Right renal pelvis (tissue), 4 donors: ENCODE data around the gene SLC25A18. TPM values are rescaled to one million over a fixed set of nuclear protein-coding genes. Genes with fewer than 3 reads are reported as not detected.
"Not testable (repeated sequence)": the region's sequence is repeated elsewhere in the genome, so short reads cannot be mapped to it uniquely, and the experiment has no call there.

Experiments
- DNase-seq, 4 donors: peaks; one replicate each; pipeline ENCODE4 v3.0.0-alpha.2; 2013; ENCODE audit warnings: low read depth in 4 of 4, low spot score in 3 of 4, missing footprints in 1 of 4
- polyA plus RNA-seq, 4 donors: library from polyadenylated mRNA; unstranded; fragments of 120-200 nt; gene quantifications; one replicate each; pipeline ENCODE4 v1.2.1, GENCODE V29; 2013; ENCODE audit not compliant: insufficient read length in 4 of 4

Gene SLC25A18, protein sequence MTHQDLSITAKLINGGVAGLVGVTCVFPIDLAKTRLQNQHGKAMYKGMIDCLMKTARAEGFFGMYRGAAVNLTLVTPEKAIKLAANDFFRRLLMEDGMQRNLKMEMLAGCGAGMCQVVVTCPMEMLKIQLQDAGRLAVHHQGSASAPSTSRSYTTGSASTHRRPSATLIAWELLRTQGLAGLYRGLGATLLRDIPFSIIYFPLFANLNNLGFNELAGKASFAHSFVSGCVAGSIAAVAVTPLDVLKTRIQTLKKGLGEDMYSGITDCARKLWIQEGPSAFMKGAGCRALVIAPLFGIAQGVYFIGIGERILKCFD
- polyA plus RNA-seq, result 1 to 10 TPM; 1.2 to 2.1 (median 1.7) TPM

- no peak for DNase-seq
Measured at GRCh38 chr22:17562906-17563870, at the start of gene SLC25A18. SLC25A18 (plus strand) TSS chr22:17563498; CDS start chr22:17579945, 16,447 bp downstream.

DNA sequence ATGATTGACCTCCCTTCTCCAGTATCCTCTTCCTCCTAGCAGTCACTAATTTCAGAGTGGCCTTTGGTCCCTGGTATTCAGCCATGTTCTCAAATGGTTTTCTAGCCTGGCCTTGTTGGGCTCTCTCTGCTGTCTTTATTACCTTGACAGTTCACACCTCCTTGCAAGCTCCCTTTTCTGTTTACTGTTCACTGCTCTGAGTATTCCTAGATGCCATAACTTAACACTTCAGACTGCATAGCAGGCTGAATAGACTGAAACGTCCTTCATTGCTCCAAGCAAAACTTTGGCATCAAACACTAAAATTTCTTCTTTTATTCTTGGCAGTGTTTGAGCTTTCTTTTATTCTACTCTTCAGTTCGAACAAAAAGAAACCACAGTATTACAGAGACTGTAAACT lies 49.7 kb upstream of the SLC25A18 start:
- no peak for DNase-seq

GRCh38 chr22:17514084-17514483 lies 49.2 kb upstream of the SLC25A18 start:
- no peak for DNase-seq

DNA sequence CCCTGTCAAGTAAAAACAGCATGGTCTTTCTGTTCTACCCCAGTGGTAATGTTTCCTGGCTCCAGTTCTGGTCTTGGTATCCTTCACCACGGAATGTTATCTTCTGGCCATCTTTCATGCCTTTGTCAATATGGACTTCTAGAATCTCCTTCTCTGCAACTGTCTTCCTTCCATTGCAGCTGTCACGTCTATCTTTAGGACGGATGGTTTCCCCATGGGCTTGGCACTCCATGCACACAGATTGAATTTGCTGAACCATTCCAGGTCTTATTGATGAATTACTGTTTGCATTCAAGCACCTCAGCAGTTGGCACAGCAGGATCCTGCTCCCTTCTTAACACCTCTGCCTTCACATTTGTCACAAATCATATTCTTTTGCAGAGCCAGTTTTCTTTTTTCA lies 44.9 kb upstream of the SLC25A18 start:
- DNase-seq, result no peak

- not testable (repeated sequence) for DNase-seq
Measured at GRCh38 chr22:17521971-17522370, 41.3 kb upstream of the SLC25A18 start.

DNA sequence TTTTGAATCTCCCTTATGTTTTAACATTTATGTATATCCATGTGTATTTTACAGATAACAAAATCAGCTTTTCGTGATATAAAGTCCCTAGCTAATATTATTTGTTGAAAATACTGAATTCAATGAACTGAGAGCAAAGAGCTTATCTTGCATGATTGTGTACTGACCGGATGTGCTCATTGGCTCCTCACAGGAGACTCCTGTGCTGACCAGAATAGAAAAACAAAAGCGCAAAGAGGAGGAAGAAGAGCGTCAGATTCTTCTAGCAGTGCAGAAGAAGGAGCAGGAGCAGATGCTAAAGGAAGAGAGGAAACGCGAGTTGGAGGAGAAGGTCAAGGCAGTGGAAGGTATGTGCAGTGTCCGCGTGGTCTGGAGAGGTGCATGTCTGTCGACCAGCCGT lies 39.4 kb upstream of the SLC25A18 start:
- DNase-seq, result no peak

GRCh38 chr22:17536269-17536668 lies 27.0 kb upstream of the SLC25A18 start:
- no peak for DNase-seq

DNA sequence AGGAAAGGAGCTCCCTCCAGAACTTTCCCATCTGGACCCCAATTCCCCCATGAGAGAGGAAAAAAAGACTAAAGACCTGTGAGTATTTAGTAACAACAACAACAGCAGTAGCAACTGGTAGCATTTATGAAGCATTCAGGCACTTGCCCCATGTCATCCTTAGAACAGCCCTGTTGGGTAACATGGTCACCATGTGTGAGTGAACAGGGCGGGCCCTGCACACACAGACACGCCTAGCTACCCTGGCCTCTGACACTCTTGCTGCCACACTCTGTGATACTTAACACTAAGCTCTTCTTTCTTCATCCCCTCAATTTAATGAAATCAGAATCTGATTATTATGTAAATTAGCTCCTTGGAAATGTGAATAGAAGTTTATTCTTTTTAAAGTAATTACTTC lies 26.1 kb upstream of the SLC25A18 start:
- no peak for DNase-seq

GRCh38 chr22:17540481-17540880 lies 22.8 kb upstream of the SLC25A18 start:
- no peak for DNase-seq

DNA sequence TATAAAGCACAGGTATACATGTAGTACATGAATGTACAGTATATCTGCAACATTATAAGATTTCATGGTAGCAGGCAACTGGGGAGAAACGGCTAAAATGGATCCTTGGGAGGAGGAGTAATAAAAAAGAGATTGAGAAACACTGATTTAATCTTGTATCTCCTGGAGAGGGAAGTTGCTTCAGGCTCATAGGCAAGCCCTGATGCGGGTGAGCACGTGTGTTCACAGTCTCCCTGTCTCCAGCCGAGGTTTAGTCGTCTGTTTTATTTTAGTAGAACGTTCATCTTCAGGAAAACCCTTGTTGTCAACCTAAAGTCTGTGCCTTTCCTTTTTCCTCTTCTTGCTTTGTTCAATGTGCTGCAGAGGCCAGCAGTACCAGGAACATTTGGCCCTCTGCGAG lies 21.8 kb upstream of the SLC25A18 start:
- no peak for DNase-seq

GRCh38 chr22:17542452-17542851 lies 20.8 kb upstream of the SLC25A18 start:
- no peak for DNase-seq

DNA sequence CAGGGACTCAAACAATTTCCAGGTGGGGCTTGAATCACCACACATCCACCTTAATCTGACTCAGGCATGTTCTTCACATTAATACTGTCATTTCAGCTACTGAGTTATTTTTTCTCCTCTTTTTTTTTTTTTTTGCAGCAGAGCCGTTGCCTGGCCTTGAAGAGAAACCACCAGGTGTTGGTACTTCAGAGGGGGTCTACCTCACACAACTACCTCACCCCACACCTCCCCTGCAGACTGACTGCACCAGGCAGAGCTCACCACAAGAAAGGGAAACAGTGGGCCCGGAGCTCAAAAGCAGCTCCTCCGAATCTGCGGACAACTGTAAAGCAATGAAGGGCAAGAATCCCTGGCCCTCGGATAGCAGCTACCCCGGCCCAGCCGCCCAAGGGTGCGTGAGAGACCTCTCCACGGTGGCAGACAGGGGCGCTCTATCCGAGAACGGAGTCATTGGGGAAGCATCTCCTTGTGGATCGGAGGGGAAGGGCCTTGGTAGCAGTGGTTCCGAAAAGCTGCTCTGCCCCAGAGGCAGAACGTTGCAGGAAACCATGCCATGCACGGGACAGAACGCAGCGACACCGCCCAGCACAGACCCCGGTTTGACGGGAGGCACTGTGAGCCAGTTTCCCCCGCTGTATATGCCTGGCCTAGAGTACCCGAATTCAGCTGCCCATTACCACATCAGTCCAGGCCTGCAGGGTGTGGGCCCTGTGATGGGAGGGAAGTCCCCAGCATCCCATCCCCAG lies 15.1 kb upstream of the SLC25A18 start:
- no peak for DNase-seq

DNA sequence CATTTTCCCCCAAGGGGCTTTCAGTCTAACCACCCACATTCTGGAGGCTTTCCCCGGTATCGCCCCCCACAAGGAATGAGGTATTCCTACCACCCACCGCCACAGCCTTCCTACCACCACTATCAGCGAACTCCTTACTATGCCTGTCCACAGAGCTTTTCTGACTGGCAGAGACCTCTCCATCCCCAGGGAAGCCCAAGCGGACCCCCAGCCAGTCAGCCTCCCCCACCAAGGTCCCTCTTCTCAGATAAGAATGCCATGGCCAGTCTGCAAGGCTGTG lies 14.6 kb upstream of the SLC25A18 start:
- no peak for DNase-seq

GRCh38 chr22:17549183-17549582 lies 14.1 kb upstream of the SLC25A18 start:
- no peak for DNase-seq

GRCh38 chr22:17549655-17550054 lies 13.6 kb upstream of the SLC25A18 start:
- DNase-seq, result no peak

- no peak for DNase-seq
Measured at GRCh38 chr22:17552737-17553136, 10.6 kb upstream of the SLC25A18 start.

DNA sequence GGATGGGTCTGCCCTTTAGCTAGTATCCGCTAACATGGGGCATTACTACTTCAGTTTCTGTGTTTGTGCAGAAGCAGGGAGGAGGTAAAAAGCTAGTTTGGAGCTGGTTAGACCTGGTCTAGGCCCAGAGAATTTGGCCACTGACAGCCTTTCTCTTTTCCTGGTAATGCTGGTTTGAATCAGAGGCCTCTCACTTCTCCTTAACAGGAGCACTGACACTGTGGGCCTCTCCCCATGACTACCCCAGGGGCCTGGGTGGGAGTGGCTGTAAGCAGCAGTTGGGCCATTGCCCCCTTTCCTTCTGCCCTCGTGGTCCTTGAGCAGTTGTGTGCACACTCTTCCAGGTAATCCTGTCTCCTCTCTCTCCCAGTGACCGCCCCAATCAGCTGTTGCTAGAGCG lies 8.5 kb upstream of the SLC25A18 start:
- no peak for DNase-seq

- DNase-seq, result no peak
Measured at GRCh38 chr22:17559188-17559587, 4.1 kb upstream of the SLC25A18 start.

DNA sequence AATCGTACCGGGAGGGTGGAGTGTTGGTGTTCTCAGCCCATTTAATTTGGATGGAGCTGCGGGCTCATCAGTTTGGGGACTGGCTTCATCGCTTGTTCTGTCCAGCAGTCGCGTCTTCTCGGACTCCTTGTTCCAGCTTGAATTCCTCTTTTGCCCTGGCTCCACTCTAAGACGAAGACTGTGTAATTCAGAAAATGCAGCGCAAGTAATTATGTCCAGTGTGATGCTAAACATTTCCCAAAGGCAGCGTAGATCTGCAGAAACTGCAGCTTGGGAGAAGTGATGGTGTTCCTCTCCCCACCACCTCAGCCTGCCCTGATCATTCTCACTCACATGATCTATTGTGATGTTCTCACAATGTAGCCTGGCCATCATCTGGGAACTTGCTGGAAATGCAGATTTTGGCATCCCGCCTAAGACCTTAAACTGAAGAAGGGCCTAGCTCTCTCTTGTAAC lies 666 bp downstream of the SLC25A18 start:
- no peak for DNase-seq

DNA sequence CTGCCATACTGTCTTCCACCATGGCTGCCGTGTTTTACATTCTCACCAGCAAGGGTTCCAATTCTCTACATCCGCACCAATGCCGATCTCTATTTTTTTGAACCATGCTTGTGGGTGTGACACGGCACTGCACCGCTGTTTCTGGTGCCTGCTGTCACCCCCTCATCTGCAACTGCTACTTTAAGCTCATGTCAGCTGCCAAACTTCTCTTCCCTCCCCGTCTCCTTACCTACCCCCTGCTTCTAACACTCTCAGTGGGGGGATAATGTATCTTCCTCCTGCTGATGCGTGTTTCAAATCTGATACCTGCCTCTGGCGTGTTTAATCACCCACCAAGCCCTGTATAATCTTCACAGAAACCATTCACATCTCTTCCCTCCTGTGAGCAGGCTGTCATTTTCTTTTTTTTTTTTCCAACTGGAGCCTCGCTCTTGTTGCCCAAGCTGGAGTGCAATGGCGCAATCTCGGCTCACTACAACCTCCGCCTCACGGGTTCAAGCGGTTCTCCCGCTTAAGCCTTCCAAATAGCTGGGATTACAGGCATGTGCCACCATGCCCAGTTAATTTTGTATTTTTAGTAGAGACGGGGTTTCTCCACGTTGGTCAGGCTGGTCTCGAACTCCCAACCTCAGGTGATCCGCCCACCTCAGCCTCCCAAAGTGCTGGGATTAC lies 2.9 kb downstream of the SLC25A18 start:
- DNase-seq, result not testable (repeated sequence)

- DNase-seq, result no peak
Measured at GRCh38 chr22:17566776-17567175, 3.5 kb downstream of the SLC25A18 start.
